Measurements from ENCODE around the gene CARD6. TPM values are rescaled to one million over a fixed set of nuclear protein-coding genes. Genes with fewer than 3 reads are reported as not detected.
"Not testable (repeated sequence)": the region's sequence is repeated elsewhere in the genome, so short reads cannot be mapped to it uniquely, and the experiment has no call there.

CARD6 gene
- total RNA-seq, 1 experiment from 2014 or later, result 2.5 TPM

DNA sequence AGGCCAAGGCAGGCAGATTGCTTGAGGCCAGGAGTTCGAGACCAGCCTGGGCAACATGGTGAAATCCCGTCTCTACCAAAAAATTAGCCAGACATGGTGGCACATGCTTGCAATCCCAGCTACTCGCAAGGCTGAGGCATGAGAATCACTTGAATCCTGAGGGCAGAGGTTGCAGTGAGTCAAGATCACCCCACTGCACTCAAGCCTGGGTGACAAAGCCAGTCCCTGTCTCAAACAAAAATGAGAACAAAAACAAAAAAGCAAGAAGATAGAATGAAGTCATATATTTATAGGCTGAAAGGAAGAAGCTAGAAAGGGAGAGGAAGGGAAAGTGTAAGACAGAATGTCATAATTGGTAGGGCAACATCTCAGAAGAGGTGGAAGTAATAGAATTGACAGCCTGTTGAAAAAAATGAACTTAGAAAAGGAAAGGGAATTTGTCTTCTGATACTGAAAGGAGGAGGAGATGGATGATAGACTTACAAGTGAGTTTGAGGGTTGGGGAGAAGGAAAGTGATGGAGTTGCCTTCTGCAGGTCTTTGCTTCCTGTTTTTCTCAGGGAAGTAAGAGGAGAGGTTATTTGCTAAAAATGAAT, 32.2 kb downstream of the CARD6 start:
- no peak for DNase-seq (ENCODE audit: low read depth)

DNA sequence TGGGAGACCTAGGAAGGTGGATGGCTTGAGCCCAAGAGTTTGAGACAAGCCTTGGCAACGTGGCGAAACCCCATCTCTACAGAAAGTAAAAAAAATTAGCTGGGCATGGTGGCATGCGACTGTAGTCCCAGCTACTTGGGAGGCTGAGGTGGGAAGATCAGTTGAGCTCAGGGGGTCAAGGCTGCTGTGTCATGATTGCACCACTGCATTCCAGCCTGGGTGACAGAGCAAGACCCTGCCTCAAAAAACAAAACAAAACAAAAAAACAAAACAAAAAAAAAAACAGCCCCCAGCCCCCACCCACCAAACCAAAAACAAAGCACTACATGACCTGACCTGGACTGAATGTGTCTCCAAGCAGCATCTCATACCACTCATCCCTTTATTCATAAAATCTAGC, 34.8 kb downstream of the CARD6 start:
- DNase-seq (ENCODE audit: low read depth), result no peak

DNA sequence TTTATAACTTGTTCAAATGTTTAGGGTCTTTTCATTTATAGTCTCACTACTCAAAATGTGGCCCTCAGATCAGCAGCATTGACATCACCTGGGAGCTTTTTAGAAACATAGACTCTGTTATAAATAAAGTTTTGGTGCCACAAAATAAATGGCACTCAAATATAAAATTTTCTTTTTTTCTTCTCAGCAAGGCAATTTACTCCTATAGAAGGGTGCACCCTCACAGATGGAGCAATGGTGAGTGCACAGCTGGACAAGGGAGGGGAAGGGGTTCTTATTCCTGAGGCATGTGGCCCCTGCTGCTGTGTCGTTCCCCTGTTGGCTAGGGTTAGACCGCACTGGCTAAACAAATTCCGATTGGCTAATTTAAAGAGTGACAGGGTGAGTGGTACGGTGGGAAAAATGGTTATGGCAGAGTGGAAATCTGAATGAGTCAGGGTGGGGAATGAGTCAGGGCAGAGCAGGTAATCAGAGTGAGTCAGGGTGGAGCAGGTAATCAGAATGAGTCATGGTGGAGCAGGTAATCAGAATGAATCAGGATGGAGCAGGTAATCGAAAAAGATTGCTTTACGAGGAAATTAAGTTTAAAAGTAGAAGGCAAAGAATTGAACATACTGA, 36.3 kb downstream of the CARD6 start:
- DNase-seq (ENCODE audit: low read depth), result no peak

DNA sequence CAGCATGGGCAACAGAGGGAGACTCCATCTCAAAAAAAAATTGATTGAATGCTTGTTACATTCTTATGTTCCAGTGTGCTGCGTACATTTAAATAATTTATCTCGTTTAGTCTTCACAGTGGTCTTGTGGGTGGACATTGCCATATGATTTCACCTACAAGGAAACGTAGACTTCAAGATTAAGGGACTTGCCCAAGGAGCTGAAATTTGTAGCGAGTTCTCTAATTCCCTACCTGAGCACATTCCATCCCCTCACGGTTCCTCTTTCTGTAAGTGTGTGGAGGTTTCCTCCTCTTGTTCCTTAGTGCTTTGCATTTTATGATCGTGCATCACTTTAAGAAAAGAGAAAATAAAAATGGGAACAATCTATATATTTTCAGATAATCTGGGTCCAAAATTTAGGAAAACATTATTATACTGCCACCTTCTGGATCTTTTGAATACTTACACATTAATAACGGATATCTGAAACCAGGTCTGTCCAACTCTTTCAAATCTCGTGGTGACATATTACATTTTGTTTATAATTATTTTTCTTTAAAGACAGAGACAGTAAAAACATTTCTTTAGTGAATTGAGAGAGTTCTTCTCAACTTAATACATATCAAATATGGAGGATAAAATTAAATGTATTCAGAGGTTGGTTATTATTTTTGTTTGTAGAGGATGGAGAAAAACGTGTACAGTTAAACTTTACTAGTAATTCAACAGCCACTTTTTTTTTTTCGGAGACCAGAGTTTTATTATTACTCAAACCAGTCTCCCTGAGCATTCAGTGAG, 38.2 kb downstream of the CARD6 start:
- DNase-seq (ENCODE audit: low read depth), result peak; percentile 44

DNA sequence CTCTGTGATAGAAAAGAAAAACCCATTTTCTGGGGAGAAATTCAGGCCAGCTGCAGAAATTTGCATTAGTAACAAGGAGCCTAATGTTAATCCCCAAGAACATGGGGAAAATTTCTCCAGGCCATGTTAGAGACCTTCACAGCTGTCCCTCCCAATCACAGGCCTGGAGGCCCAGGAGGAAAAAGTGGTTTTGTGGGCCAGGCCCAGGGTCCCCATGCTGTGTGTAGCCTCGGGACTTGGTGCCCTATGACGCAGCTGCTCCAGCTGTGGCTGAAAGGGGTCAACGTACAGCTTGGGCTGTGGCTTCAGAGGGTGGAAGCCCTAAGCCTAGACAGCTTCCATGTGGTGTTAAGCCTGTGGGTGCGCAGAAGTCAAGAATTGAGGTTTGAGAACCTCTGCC, 41.1 kb downstream of the CARD6 start:
- peak; percentile 1 for DNase-seq (ENCODE audit: low read depth)

DNA sequence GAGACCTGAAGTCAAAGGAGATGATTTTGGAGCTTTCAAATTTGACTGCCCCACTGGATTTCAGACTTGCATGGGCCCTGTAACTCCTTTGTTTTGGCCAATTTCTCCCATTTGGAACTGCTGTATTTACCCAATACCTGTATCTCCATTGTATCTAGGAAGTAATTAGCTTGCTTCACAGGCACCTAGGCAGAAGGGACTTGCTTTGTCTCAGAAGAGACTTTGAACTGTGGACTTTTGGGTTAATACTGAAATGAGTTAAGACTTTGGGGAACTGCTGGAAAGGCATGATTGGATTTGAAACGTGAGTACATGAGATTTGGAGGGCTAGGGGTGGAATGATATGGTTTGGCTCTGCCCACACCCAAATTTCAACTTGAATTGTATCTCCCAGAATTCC, 41.9 kb downstream of the CARD6 start:
- DNase-seq (ENCODE audit: low read depth), result not testable (repeated sequence)

DNA sequence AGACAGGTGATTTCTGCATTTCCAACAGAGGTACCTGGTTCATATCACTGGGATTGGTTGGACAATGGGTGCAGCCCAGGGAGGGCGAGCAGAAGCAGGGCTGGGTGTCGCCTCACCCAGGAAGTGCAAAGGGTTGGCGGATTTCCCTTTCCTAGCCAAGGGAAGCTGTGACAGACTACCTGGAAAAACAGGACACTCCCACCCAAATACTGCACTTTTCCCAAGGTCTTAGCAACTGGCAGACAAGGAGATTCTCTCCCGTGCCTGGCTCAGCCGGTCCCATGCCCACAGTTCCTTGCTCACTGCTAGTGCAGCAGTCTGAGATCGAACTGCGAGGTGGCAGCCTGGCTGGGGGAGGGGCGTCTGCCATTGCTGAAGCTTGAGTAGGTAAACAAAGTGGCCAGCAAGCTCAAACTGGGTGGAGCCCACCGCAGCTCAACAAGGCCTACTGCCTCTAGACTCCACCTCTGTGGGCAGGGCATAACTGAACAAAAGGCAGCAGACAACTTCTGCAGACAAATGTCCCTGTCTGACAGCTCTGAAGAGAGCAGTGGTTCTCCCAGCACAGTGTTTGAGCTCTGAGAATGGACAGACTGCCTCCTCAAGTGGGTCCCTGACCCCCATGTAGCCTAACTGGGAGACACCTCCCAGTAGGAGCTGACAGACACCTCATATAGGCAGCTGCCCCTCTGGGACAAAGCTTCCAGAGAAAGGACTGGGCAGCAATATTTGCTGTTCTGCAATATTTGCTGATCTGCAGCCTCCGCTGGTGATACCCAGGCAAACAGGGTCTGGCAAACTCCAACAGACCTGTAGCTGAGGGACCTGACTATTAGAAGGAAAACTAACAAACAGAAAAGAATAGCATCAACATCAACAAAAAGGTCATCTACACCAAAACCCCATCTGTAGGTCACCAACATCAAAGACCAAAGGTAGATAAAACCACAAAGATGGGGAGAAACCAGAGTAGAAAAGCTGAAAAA, 54.6 kb downstream of the CARD6 start:
- not testable (repeated sequence) for DNase-seq (ENCODE audit: low read depth)

DNA sequence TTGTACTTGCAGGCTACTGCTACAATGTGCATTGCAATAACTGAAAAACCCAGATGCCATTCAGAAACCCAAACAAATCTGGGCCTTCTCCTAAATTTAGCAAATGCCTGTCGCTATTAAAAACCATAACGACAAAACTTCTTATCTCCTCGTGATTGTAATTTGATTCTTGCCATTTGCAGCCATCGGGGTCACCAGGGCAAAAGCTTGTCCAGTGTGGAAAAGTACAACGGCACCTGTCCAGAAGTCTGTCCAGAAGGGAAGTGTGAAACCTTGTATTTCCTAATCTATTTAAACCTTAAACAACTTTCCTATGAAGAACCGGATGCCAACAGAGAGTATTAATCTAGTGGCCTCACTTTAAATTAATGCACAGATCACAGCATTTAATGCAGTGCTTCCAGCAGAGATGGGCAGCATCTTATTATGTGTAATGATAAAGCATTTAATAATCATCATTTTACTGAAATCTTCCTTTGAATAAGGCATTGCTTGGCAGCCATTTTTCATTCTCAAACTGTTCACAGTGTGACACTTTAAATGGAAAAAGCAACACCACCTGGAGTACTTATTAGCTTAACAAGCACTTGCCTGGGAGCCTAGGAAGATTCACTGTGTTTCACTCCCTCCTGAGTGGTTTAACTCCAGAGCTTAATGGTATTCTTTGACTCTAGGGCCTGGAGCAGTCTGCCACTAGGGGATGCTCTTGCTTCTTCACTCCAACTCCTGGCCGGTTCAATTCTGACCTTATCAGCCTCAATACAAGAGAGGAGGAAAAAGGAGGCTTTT, 63.2 kb downstream of the CARD6 start:
- peak; percentile 61 for DNase-seq (ENCODE audit: low read depth)

DNA sequence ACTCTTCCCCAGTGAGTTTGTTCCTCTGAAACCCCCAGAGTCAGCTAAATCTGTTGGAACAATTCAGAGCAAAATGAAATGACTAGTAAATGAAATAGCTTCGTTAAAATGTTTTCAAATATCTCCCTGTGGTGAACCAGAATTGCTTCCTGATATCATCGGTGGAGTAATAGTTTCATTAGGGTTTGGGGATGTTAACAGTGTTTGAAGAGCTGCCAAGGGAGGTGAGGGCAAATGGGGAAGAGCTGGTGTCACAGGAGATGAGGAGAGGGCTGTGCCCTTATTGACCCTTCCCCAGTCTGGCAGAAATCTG, 63.8 kb downstream of the CARD6 start:
- no peak for DNase-seq (ENCODE audit: low read depth)

DNA sequence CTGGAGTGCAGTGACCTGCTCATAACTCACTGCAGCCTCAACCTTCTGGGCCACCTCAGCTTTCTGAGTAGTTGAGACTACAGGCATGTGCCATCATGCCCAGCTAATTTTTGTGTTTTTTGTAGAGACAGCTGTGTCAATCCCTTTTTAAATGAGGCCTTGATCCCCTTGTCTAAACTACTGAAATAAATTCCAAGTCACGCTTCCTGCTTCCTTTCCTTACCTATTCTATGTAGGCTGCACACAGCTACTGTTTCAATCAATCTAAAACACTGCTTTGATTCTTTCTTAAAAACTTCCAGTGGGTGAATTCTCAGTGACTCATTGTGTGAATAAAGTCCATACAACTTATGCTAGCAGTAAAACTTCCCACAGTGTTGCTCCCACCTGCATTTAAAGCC, 65.2 kb downstream of the CARD6 start:
- DNase-seq (ENCODE audit: low read depth), result no peak

DNA sequence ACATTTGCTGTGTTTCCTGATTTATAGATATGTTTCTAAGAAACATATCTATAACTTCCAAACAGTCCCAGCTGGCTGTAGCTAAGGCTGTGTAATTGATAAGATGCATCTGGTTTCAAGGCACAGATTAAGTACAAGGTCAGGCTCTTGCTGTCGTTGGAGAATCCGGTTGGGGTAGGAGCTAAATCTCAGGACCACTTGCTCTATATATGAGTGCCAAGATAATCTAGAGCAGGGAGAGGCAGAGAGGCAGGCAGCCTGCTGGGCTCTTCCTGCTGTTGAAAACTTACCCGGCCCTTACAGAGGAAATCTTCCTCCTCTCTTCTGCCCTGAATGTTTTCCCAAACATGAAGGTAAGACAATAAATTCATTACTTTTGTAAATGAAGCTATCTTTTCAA, 68.1 kb downstream of the CARD6 start, which contains the start of gene C7:
Gene C7 (plus strand): TSS at position 234 of the 400 bp plus-strand sequence. CDS start 114 bp downstream, at position 348.
- no peak for DNase-seq (ENCODE audit: low read depth)

DNA sequence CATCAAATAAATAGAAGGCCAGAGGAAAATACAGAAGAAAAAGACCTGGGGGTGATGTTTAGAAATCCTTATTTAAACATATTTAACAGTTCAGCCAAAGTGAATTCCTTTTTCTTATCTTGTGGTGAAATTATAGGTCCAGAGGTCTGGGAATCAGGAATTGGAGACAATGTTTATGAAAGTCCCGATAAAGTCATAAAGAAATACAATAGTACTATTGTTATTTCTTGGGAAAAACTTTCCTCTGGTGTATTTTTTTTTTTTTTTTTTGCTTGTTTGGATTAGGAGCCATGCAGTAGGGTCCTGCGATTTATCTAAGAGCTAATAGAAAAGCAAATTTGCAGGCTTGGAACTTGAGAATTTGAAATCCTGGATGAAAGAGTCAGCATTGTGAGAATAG, 68.6 kb downstream of the CARD6 start:
- no peak for DNase-seq (ENCODE audit: low read depth)

Other genes with a start within 250 kb of the CARD6 start
- gene PTGER4, start 161.5 kb upstream of the CARD6 start, total RNA-seq (2014; rRNA removed; shearing (Covaris generic)), result 1.2 and 2.2 TPM in 2 replicates
- 13.4 and 19.5 TPM in 2 replicates for gene TTC33, start 85.4 kb upstream of the CARD6 start, total RNA-seq (2014; rRNA removed; shearing (Covaris generic))
- gene PRKAA1, start 43.0 kb upstream of the CARD6 start, total RNA-seq (2014; rRNA removed; shearing (Covaris generic)), result 63.7 and 75.9 TPM in 2 replicates
- 122 and 565 TPM in 2 replicates for gene RPL37, start 6.1 kb upstream of the CARD6 start, total RNA-seq (2014; rRNA removed; shearing (Covaris generic))
- gene C7, start 68.1 kb downstream of the CARD6 start, total RNA-seq (2014; rRNA removed; shearing (Covaris generic)), result not detected in 2 replicates
- not detected in 2 replicates for gene MROH2B, start 230.0 kb downstream of the CARD6 start, total RNA-seq (2014; rRNA removed; shearing (Covaris generic))

Measured in RPMI7951 (cell line).